H9 (cell line): ENCODE data around the gene MYO18A. TPM values are rescaled to one million over a fixed set of nuclear protein-coding genes. Genes with fewer than 3 reads are reported as not detected.

Experiments used
- DNase-seq: peaks from one replicate; pipeline ENCODE4 v3.0.0-alpha.2; 2017
- H2AFZ ChIP-seq: one replicate; pipeline ENCODE4 v1.6.1; 2013; ENCODE audit warnings: mild to moderate bottlenecking, low read length, control low read depth, moderate library complexity
- H2AK5ac ChIP-seq: 2 replicates; pipeline ENCODE4 v1.6.1; 2013; ENCODE audit warnings: low read length, control low read depth, mixed read lengths; ENCODE audit not compliant: insufficient read length
- H2BK120ac ChIP-seq: one replicate; pipeline ENCODE4 v1.6.1; 2013; ENCODE audit warnings: low read depth, mild to moderate bottlenecking, low read length, control low read depth, inconsistent platforms; ENCODE audit not compliant: poor library complexity, severe bottlenecking
- H2BK12ac ChIP-seq: 2 replicates; pipeline ENCODE4 v1.6.1; 2013; ENCODE audit warnings: low read length, control low read depth, mixed read lengths, low read depth; ENCODE audit not compliant: insufficient read length
- H2BK15ac ChIP-seq: 2 replicates; pipeline ENCODE4 v1.6.1; 2013; ENCODE audit warnings: low read depth, low read length, control low read depth
- H2BK20ac ChIP-seq: one replicate; pipeline ENCODE4 v1.6.1; 2013; ENCODE audit warnings: low read depth, mild to moderate bottlenecking, low read length, control low read depth, inconsistent platforms; ENCODE audit not compliant: poor library complexity, severe bottlenecking
- H2BK5ac ChIP-seq: 2 replicates; pipeline ENCODE4 v1.6.1; 2013; ENCODE audit warnings: low read length, control low read depth, mixed read lengths; ENCODE audit not compliant: insufficient read length
- H3K14ac ChIP-seq: 2 replicates; pipeline ENCODE4 v1.6.1; 2013; ENCODE audit warnings: low read length, control low read depth; ENCODE audit not compliant: insufficient read depth
- H3K18ac ChIP-seq: 2 replicates; pipeline ENCODE4 v1.6.1; 2013; ENCODE audit warnings: low read depth, mild to moderate bottlenecking, mixed read lengths, low read length, control low read depth; ENCODE audit not compliant: insufficient read length
- H3K23ac ChIP-seq: 2 replicates; pipeline ENCODE4 v1.6.1; 2013; ENCODE audit warnings: low read length, control low read depth, mixed read lengths, low read depth; ENCODE audit not compliant: insufficient read length
- H3K23me2 ChIP-seq: 2 replicates; pipeline ENCODE4 v1.6.1; 2013; ENCODE audit warnings: low read depth, mild to moderate bottlenecking, mixed read lengths, low read length, control low read depth; ENCODE audit not compliant: insufficient read length, poor library complexity, severe bottlenecking
- H3K27ac ChIP-seq: 2 replicates; pipeline ENCODE4 v1.5.1; 2013; ENCODE audit warnings: low read length, control low read depth, mixed read lengths, low read depth; ENCODE audit not compliant: insufficient read length
- H3K27me3 ChIP-seq: 2 replicates; pipeline ENCODE4 v1.6.1; 2013; ENCODE audit warnings: low read length, control low read depth, inconsistent platforms; ENCODE audit not compliant: insufficient read depth
- H3K4ac ChIP-seq: 2 replicates; pipeline ENCODE4 v1.6.1; 2013; ENCODE audit warnings: low read depth, mild to moderate bottlenecking, control low read depth, inconsistent platforms, low read length, moderate library complexity
- H3K4me1 ChIP-seq: 2 replicates; pipeline ENCODE4 v1.6.1; 2013; ENCODE audit warnings: low read length, control low read depth, inconsistent platforms; ENCODE audit not compliant: insufficient read depth
- H3K4me2 ChIP-seq: 2 replicates; pipeline ENCODE4 v1.6.1; 2013; ENCODE audit warnings: low read length, control low read depth, mixed read lengths; ENCODE audit not compliant: insufficient read length, insufficient read depth
- H3K56ac ChIP-seq: 2 replicates; pipeline ENCODE4 v1.6.1; 2013; ENCODE audit warnings: low read depth, mild to moderate bottlenecking, mixed read lengths, low read length, control low read depth; ENCODE audit not compliant: insufficient read length
- H3K79me1 ChIP-seq: 2 replicates; pipeline ENCODE4 v1.6.1; 2013; ENCODE audit warnings: low read depth, mild to moderate bottlenecking, moderate library complexity, low read length, control low read depth, inconsistent platforms; ENCODE audit not compliant: insufficient read depth, poor library complexity, severe bottlenecking
- H3K79me2 ChIP-seq: 2 replicates; pipeline ENCODE4 v1.6.1; 2013; ENCODE audit warnings: low read length, control low read depth, inconsistent platforms; ENCODE audit not compliant: insufficient read depth
- H3K9ac ChIP-seq: 2 replicates; pipeline ENCODE4 v1.6.1; 2013; ENCODE audit warnings: low read length, control low read depth, mixed read lengths; ENCODE audit not compliant: insufficient read length; ENCODE audit errors: extremely low read depth
- H3K9me3 ChIP-seq: one replicate; pipeline ENCODE4 v1.6.1; 2013; ENCODE audit warnings: low read depth, low read length, inconsistent platforms; ENCODE audit not compliant: control insufficient read depth
- H3T11ph ChIP-seq: one replicate; pipeline ENCODE4 v1.6.1; 2013; ENCODE audit warnings: mild to moderate bottlenecking, low read length, control low read depth, inconsistent platforms
- H4K20me1 ChIP-seq: one replicate; pipeline ENCODE4 v1.6.1; 2013; ENCODE audit not compliant: control insufficient read depth, insufficient read length, insufficient read depth
- H4K5ac ChIP-seq: 2 replicates; pipeline ENCODE4 v1.6.1; 2013; ENCODE audit warnings: low read depth, mild to moderate bottlenecking, mixed read lengths, low read length, control low read depth; ENCODE audit not compliant: insufficient read length
- H4K8ac ChIP-seq: replicated peaks from 2 replicates; pipeline ENCODE4 v1.6.1; 2013; ENCODE audit warnings: low read length, control low read depth, mixed read lengths, low read depth; ENCODE audit not compliant: insufficient read length
- H4K91ac ChIP-seq: 2 replicates; pipeline ENCODE4 v1.6.1; 2013; ENCODE audit warnings: low read depth, mild to moderate bottlenecking, moderate library complexity, mixed read lengths, low read length, control low read depth; ENCODE audit not compliant: insufficient read length
- H3K27ac Mint-ChIP-seq, 3 experiments: 2 replicates in 2 of 3; 3 replicates in 1 of 3; pipeline ENCODE4 v1.8.0; 2020 to 2021; ENCODE audit warnings: mixed read lengths in 3 of 3, mild to moderate bottlenecking in 1 of 3, moderate library complexity in 1 of 3
- H3K27me3 Mint-ChIP-seq: 2 replicates; pipeline ENCODE4 v1.8.0; 2021; ENCODE audit warnings: low read depth, mild to moderate bottlenecking, moderate library complexity, mixed read lengths
- H3K36me3 Mint-ChIP-seq, 3 experiments: 2 replicates in 2 of 3; 3 replicates in 1 of 3; pipeline ENCODE4 v1.8.0; 2020 to 2021; ENCODE audit warnings: low read depth in 3 of 3, mixed read lengths in 3 of 3; ENCODE audit not compliant: insufficient read depth in 1 of 3
- H3K4me1 Mint-ChIP-seq, 2 experiments: 2 replicates each; pipeline ENCODE4 v1.8.0; 2020; ENCODE audit warnings: mixed read lengths in 2 of 2
- H3K4me3 Mint-ChIP-seq, 2 experiments: 2 replicates in 1 of 2; 3 replicates in 1 of 2; pipeline ENCODE4 v1.8.0; 2020 to 2021; ENCODE audit warnings: mild to moderate bottlenecking in 2 of 2, mixed read lengths in 2 of 2, moderate library complexity in 1 of 2
- H3K9me3 Mint-ChIP-seq, 2 experiments: 2 replicates in 1 of 2; 3 replicates in 1 of 2; pipeline ENCODE4 v1.8.0; 2020; ENCODE audit warnings: mild to moderate bottlenecking in 2 of 2, mixed read lengths in 2 of 2, moderate library complexity in 1 of 2
- CTCF ChIP-seq: fragments of 200-600 bp; sonication (generic); conservative IDR thresholded peaks from 3 replicates; pipeline ENCODE4 v1.8.0; 2021; ENCODE audit warnings: antibody characterized with exemption, mild to moderate bottlenecking
- WGBS: extraction: QIAGEN DNeasy Blood & Tissue Kit; methylation state at CpG from one replicate; pipeline ENCODE4 v1.1.7; 2013; ENCODE audit warnings: missing lambda C conversion rate, low lambda C conversion rate, mixed read lengths; ENCODE audit not compliant: insufficient read length; ENCODE audit errors: extremely low coverage; 5-methylcytosine and 5-hydroxymethylcytosine counted together
- total RNA-seq: library from RNA; stranded (reverse); gene quantifications from 2 replicates; pipeline ENCODE4 v1.2.1, GENCODE V29; 2021

Gene MYO18A
- total RNA-seq, 1 experiment from 2014 or later, result 21.6 TPM

GRCh38 chr17:29099527-29099926 lies 80.7 kb downstream of the MYO18A start:
- TF ChIP-seq CTCF, result no peak
- Histone ChIP-seq H4K5ac (no peak overlapping the region), H4K8ac (no peak overlapping the region), H3K27ac (no peak overlapping the region), H3K79me1 (no peaks in the 10 kb centered on the region), H3K4me1 (no peaks in the 10 kb centered on the region), H4K20me1 (no peaks in the 10 kb centered on the region), H3K56ac (no peak overlapping the region), H3K23ac (no peak overlapping the region), H3K79me2 (no peaks in the 10 kb centered on the region), H3K27me3 (no peaks in the 10 kb centered on the region), H3K23me2 (no peaks in the 10 kb centered on the region), H3K9me3 (no peaks in the 10 kb centered on the region), H3K18ac (no peak overlapping the region), H3T11ph (no peak overlapping the region), H3K14ac (no peak overlapping the region), H4K91ac (no peak overlapping the region), H2BK120ac (no peak overlapping the region), H2AK5ac (no peak overlapping the region), H2BK20ac (no peak overlapping the region), H3K4ac (no peak overlapping the region), H2BK12ac (no peak overlapping the region), H2AFZ (no peak overlapping the region), H3K4me2 (no peak overlapping the region), H2BK15ac (no peak overlapping the region), H3K9ac (no peak overlapping the region), H2BK5ac (no peak overlapping the region)
- no peaks in the 10 kb centered on the region for H3K9me3 Mint-ChIP-seq
- no CpG with 5 or more reads among the region's 5 CpGs for WGBS
- peaks cover 13 to 17% of the 10 kb centered on the region in 2 experiments for H3K4me1 Mint-ChIP-seq
- H3K27me3 Mint-ChIP-seq, result no peaks in the 10 kb centered on the region
- H3K4me3 Mint-ChIP-seq, result no peak overlapping the region
- DNase-seq, result no peak
- peaks cover 19 to 40% (median 20%) of the 10 kb centered on the region in 3 experiments; a peak in 6 of 7 replicates for H3K36me3 Mint-ChIP-seq
- peak overlapping the region; percentile 32 to 86 (median 57); a peak in 4 of 7 replicates for H3K27ac Mint-ChIP-seq
